GM04503 (cell line): ENCODE data around the gene JAGN1.
"Not testable (repeated sequence)": the region's sequence is repeated elsewhere in the genome, so short reads cannot be mapped to it uniquely, and the experiment has no call there.

Experiments
- DNase-seq: peaks from one replicate; pipeline ENCODE4 v3.0.0-alpha.2; 2012; ENCODE audit warnings: low read depth

Gene JAGN1

GRCh38 chr3:9890249-9891071, at the start of gene JAGN1:
JAGN1 (plus strand) TSS chr3:9890610; CDS start chr3:9890723, 113 bp downstream.
- no peak for DNase-seq

GRCh38 chr3:9841015-9841414, 49.4 kb upstream of the JAGN1 start:
- no peak for DNase-seq

- peak; percentile 66 for DNase-seq
Observed at GRCh38 chr3:9843715-9844438, 46.5 kb upstream of the JAGN1 start, which contains the start of gene RPUSD3. RPUSD3 (minus strand) TSS chr3:9844008; CDS start chr3:9843990, 18 bp downstream.

GRCh38 chr3:9846231-9846630, 44.2 kb upstream of the JAGN1 start:
- no peak for DNase-seq

GRCh38 chr3:9846931-9847488, 43.4 kb upstream of the JAGN1 start:
- DNase-seq = no peak

- DNase-seq = not testable (repeated sequence)
Observed at GRCh38 chr3:9847870-9848269, 42.5 kb upstream of the JAGN1 start.

- DNase-seq = not testable (repeated sequence)
Observed at GRCh38 chr3:9848860-9849259, 41.5 kb upstream of the JAGN1 start.

- DNase-seq = not testable (repeated sequence)
Observed at GRCh38 chr3:9851383-9851782, 39.0 kb upstream of the JAGN1 start.

- DNase-seq = not testable (repeated sequence)
Observed at GRCh38 chr3:9851926-9852325, 38.5 kb upstream of the JAGN1 start.

GRCh38 chr3:9852528-9852927, 37.9 kb upstream of the JAGN1 start:
- DNase-seq = no peak

GRCh38 chr3:9854291-9854940, 36.0 kb upstream of the JAGN1 start:
- not testable (repeated sequence) for DNase-seq

- no peak for DNase-seq
Observed at GRCh38 chr3:9855594-9855993, 34.8 kb upstream of the JAGN1 start.

GRCh38 chr3:9859530-9860025, 30.8 kb upstream of the JAGN1 start:
- no peak for DNase-seq

GRCh38 chr3:9861201-9861600, 29.2 kb upstream of the JAGN1 start:
- DNase-seq = no peak

- no peak for DNase-seq
Observed at GRCh38 chr3:9861626-9862130, 28.7 kb upstream of the JAGN1 start.

GRCh38 chr3:9862391-9863057, 27.9 kb upstream of the JAGN1 start:
- DNase-seq = no peak

- DNase-seq = no peak
Observed at GRCh38 chr3:9863058-9863772, 27.2 kb upstream of the JAGN1 start.

GRCh38 chr3:9864200-9864927, 26.0 kb upstream of the JAGN1 start:
- DNase-seq = peak; percentile 42

GRCh38 chr3:9865125-9865637, 25.2 kb upstream of the JAGN1 start:
- DNase-seq = not testable (repeated sequence)

- no peak for DNase-seq
Observed at GRCh38 chr3:9866639-9867038, 23.8 kb upstream of the JAGN1 start.
